Activated CD4-positive, alpha-beta T cell treated with anti-CD3 and anti-CD28 coated beads for 36 hours (primary cell): Measurements from ENCODE around the gene SPX. TPM values are rescaled to one million over a fixed set of nuclear protein-coding genes. Genes with fewer than 3 reads are reported as not detected.

Source experiments
- ATAC-seq: fragments of 200-7000 bp; cut with Tn5 transposase; one replicate; pipeline ENCODE4 v1.10.0; 2021; ENCODE audit warnings: mild to moderate bottlenecking, moderate library complexity
- CTCF ChIA-PET: fragments of 350-600 bp; sonication (Branson Sonifier 250); formaldehyde crosslinking; loops from one replicate; lab custom pipeline; 2021; ENCODE audit warnings: antibody characterized with exemption; lab: Charles Lee
- POLR2A ChIA-PET: fragments of 350-600 bp; sonication (Branson Sonifier 250); formaldehyde crosslinking; loops from one replicate; lab custom pipeline; 2021; ENCODE audit warnings: antibody characterized with exemption, inconsistent platforms; lab: Charles Lee
- DNase-seq: peaks from one replicate; pipeline ENCODE4 v3.0.0-alpha.2; 2020
- H3K27ac Mint-ChIP-seq: one replicate; pipeline ENCODE4 v1.8.0; 2021; ENCODE audit warnings: mixed read lengths
- H3K27me3 Mint-ChIP-seq: one replicate; pipeline ENCODE4 v1.8.0; 2021; ENCODE audit warnings: mixed read lengths
- H3K36me3 Mint-ChIP-seq: one replicate; pipeline ENCODE4 v1.8.0; 2021; ENCODE audit warnings: low read depth, mixed read lengths
- H3K4me1 Mint-ChIP-seq: one replicate; pipeline ENCODE4 v1.8.0; 2021; ENCODE audit warnings: mixed read lengths
- H3K4me3 Mint-ChIP-seq: one replicate; pipeline ENCODE4 v1.8.0; 2021; ENCODE audit warnings: mild to moderate bottlenecking, moderate library complexity, mixed read lengths
- H3K9me3 Mint-ChIP-seq: one replicate; pipeline ENCODE4 v1.8.0; 2021; ENCODE audit warnings: low read depth, mixed read lengths
- intact Hi-C, 2 experiments: fragments of 100-400 bp; cut with DNase I in 1 of 2; cut with micrococcal nuclease in 1 of 2; formaldehyde crosslinking; loops; one replicate each; pipeline versions ENCODE4 v1.14.2 to v1.15.1; 2022 to 2024; cut with DNase I, micrococcal nuclease
- total RNA-seq, 2 experiments: library from RNA; stranded (reverse); gene quantifications; one replicate each; pipeline ENCODE4 v1.2.3, GENCODE V29; 2021

The SPX gene
- total RNA-seq, 2 experiments from 2014 or later = 0.16 to 0.61 TPM

- no peaks in the 10 kb centered on the region for H3K9me3 Mint-ChIP-seq
- DNase-seq (no peak), ATAC-seq (no peak)
- intact Hi-C loops = no loop called here
- ChIA-PET CTCF (no interaction called here), POLR2A (no interaction called here)
- H3K27ac Mint-ChIP-seq = no peak overlapping the region
- H3K27me3 Mint-ChIP-seq = peaks cover under 1% of the 10 kb centered on the region
- H3K4me3 Mint-ChIP-seq = no peak overlapping the region
- no peaks in the 10 kb centered on the region for H3K36me3 Mint-ChIP-seq
- peaks cover 6% of the 10 kb centered on the region for H3K4me1 Mint-ChIP-seq
These were observed 12.1 kb downstream of the SPX start for GRCh38 chr12:21538061-21538653.

DNA sequence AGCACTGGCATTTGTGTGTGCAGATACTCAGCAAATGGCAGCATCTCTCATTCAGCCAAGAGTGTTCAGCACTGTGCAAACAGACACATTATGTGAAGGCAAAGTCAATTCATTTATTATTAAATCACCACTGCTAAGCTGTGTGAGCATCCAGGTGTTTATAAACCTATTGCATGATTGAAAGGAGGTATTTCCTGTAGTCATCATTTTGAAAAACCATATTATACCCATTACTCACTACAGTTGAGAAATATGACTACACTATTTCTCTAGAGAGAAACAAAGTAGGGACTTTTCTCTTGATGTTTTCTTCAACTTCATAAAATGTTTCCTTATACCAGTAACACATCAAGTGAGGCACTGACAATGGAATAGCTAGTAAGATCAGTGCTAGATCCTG, 13.7 kb downstream of the SPX start:
- intact Hi-C loops = no loop called here
- peak; percentile 90 for ATAC-seq
- POLR2A ChIA-PET = no interaction called here
- Mint-ChIP-seq H3K27ac (no peak overlapping the region), H3K4me3 (no peak overlapping the region), H3K36me3 (no peaks in the 10 kb centered on the region), H3K27me3 (peaks cover 2% of the 10 kb centered on the region), H3K9me3 (no peaks in the 10 kb centered on the region), H3K4me1 (peaks cover 6% of the 10 kb centered on the region)
- CTCF ChIA-PET = no interaction called here
- no peak for DNase-seq

- ChIA-PET POLR2A (interaction anchor here (0.6 kb wide), 1 partner anchor 20 kb away, joined by 4 read pairs; no protein-coding TSS in a partner anchor), CTCF (no interaction called here)
- ATAC-seq = no peak
- H3K27me3 Mint-ChIP-seq = peaks cover 2% of the 10 kb centered on the region
- intact Hi-C loops = no loop called here
- no peak overlapping the region for H3K27ac Mint-ChIP-seq
- no peaks in the 10 kb centered on the region for H3K9me3 Mint-ChIP-seq
- H3K4me1 Mint-ChIP-seq = peaks cover 6% of the 10 kb centered on the region
- no peak for DNase-seq
- no peak overlapping the region for H3K4me3 Mint-ChIP-seq
- H3K36me3 Mint-ChIP-seq = no peaks in the 10 kb centered on the region
These were observed 15.7 kb downstream of the SPX start for GRCh38 chr12:21541773-21542172.

DNA sequence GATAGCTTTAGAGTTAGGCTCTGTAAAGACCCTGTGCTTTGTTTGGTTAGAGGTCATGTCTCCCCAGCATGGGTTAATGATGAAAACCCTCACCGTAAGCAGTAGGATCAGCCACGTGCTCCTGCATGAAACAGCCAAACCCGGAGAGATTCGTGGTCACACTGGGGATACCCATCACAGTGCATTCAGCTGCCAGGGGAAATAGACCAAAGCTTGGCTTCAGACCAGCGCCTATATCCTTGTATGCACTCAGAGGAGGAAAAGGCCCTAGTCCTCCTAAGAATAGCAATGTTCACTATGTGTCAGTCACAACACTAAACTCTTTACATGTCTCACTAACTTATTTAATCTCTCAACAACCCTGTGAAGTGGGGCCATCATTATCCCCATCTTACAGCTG, 16.3 kb downstream of the SPX start:
- ChIA-PET POLR2A (no interaction called here), CTCF (no interaction called here)
- Mint-ChIP-seq H3K36me3 (no peaks in the 10 kb centered on the region), H3K27ac (no peak overlapping the region), H3K4me1 (peaks cover 9% of the 10 kb centered on the region), H3K27me3 (peaks cover 2% of the 10 kb centered on the region), H3K4me3 (no peak overlapping the region), H3K9me3 (no peaks in the 10 kb centered on the region)
- intact Hi-C loops = no loop called here
- DNase-seq (no peak), ATAC-seq (no peak)

GRCh38 chr12:21543151-21543550, 17.1 kb downstream of the SPX start:
- ChIA-PET POLR2A (no interaction called here), CTCF (no interaction called here)
- Mint-ChIP-seq H3K9me3 (no peaks in the 10 kb centered on the region), H3K27ac (peak overlapping the region; percentile 8), H3K4me3 (no peak overlapping the region), H3K27me3 (peaks cover 2% of the 10 kb centered on the region), H3K4me1 (peaks cover 12% of the 10 kb centered on the region), H3K36me3 (no peaks in the 10 kb centered on the region)
- ATAC-seq = no peak
- DNase-seq = no peak
- intact Hi-C loops = no loop called here

DNA sequence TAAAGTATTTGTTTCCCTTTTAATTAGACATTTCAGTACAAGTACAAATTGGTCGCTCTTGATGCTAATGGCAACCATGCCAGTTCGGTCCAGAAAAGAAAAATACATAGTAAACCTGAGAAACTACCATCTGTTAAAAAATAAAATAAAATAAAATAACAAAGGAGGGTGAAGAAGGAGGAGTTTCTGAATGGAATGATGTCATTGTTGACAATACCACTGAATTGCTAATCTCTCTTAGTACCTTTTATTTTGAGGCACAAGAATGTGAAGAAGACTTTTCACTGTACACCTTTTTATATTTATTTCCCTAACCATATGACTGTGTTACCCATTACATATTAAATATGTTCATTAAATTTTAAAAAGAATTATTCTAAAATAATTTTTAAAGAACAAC, 19.5 kb downstream of the SPX start:
- Mint-ChIP-seq H3K4me3 (no peak overlapping the region), H3K9me3 (no peaks in the 10 kb centered on the region), H3K36me3 (no peaks in the 10 kb centered on the region), H3K27ac (no peak overlapping the region), H3K4me1 (peaks cover 5% of the 10 kb centered on the region), H3K27me3 (peaks cover 2% of the 10 kb centered on the region)
- intact Hi-C loops = no loop called here
- POLR2A ChIA-PET = no interaction called here
- no peak for DNase-seq
- no peak for ATAC-seq
- CTCF ChIA-PET = interaction anchor here (1.2 to 1.5 kb wide), 2 partner anchors 10 to 135 kb away, joined by 4 to 5 read pairs; no protein-coding TSS in a partner anchor

DNA sequence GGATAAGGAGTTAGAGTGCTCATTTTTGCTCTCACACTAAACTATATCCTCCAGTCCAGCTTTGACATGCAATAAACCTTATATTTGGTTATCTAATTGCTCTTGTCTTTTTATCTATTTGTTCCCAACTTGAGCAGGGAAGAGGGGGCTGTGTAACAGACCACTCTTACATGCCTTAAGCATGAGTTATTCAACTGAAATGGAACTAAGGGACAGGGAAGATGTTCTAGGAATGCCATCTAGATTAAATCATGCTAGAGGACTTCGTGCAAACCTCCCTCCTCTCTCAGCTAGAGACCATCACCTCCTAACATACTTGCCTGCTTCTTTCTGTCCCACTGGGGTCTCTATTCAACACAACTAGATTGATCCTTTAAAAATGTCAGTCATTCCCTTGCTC, 20.6 kb downstream of the SPX start:
- Mint-ChIP-seq H3K36me3 (no peaks in the 10 kb centered on the region), H3K9me3 (no peaks in the 10 kb centered on the region), H3K27me3 (peaks cover 2% of the 10 kb centered on the region), H3K4me3 (no peak overlapping the region), H3K27ac (no peak overlapping the region), H3K4me1 (peaks cover 5% of the 10 kb centered on the region)
- DNase-seq (no peak), ATAC-seq (no peak)
- intact Hi-C loops = no loop called here
- CTCF ChIA-PET = no interaction called here
- POLR2A ChIA-PET = no interaction called here

DNA sequence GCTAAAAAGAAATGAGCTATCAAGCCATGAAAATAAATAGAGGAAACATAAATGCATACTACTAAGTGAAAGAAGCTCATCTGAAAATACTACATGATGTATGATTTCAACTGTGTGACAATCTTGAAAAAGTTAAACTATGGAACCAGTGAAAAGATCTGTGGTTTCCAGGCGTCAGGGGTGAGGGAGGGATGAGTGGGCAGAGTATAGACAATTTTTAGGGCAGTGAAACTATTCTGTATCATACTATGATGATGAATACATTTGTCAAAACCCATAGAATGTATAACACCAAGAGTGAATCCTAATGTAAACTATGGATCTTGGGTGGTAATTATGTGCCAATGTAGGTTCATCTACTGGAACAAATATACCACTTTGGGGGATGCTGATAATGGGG, 21.3 kb downstream of the SPX start:
- no peak overlapping the region for H3K4me3 Mint-ChIP-seq
- CTCF ChIA-PET = interaction anchor here (0.7 kb wide), 1 partner anchor 9 kb away, joined by 3 read pairs; no protein-coding TSS in a partner anchor
- peaks cover 2% of the 10 kb centered on the region for H3K27me3 Mint-ChIP-seq
- H3K9me3 Mint-ChIP-seq = no peaks in the 10 kb centered on the region
- ATAC-seq = peak; percentile 65
- intact Hi-C loops = no loop called here
- POLR2A ChIA-PET = no interaction called here
- H3K27ac Mint-ChIP-seq = no peak overlapping the region
- H3K36me3 Mint-ChIP-seq = no peaks in the 10 kb centered on the region
- peaks cover 5% of the 10 kb centered on the region for H3K4me1 Mint-ChIP-seq
- DNase-seq = peak; percentile 29

- DNase-seq (no peak), ATAC-seq (no peak)
- H3K9me3 Mint-ChIP-seq = no peaks in the 10 kb centered on the region
- H3K27ac Mint-ChIP-seq = no peak overlapping the region
- peaks cover 5% of the 10 kb centered on the region for H3K4me1 Mint-ChIP-seq
- no peaks in the 10 kb centered on the region for H3K27me3 Mint-ChIP-seq
- intact Hi-C loops = no loop called here
- no peaks in the 10 kb centered on the region for H3K36me3 Mint-ChIP-seq
- no peak overlapping the region for H3K4me3 Mint-ChIP-seq
- ChIA-PET CTCF (no interaction called here), POLR2A (no interaction called here)
These were observed 25.9 kb downstream of the SPX start for GRCh38 chr12:21551841-21552465.

DNA sequence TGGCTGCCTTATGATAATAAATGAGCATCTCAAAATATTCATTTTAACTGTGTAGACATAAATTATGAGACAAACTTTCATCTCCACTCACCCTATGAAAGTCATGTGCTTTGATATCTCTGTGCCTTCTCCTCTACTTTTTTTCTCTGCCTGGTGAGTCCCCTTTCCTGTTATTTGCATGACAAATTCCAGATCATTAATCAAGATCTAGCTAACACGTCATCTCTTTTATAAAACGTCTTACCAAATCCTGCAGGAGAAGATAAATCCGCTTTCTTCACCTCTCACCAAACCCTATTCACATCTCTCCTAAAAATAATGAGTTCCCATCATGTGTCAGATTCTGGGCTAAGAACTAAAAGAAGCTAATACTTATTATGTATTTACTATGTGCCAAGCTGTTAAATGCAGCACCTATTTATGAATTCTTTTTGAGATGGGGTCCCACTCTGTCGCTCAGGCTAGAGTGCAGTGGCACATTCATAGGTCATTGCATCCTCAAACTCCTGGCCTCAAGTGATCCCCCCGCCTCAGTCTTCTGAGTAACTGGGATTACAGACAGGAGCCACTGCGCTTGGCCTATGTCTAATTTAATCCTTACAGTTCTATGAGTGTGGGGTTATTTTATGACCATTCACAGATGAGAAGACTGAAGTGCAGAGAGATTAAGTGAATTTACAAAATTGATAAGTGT, 26.7 kb downstream of the SPX start:
- ChIA-PET CTCF (no interaction called here), POLR2A (no interaction called here)
- Mint-ChIP-seq H3K9me3 (no peaks in the 10 kb centered on the region), H3K27ac (no peak overlapping the region), H3K36me3 (no peaks in the 10 kb centered on the region), H3K4me1 (no peaks in the 10 kb centered on the region), H3K4me3 (no peak overlapping the region), H3K27me3 (no peaks in the 10 kb centered on the region)
- DNase-seq = no peak
- ATAC-seq = no peak
- intact Hi-C loops = no loop called here

DNA sequence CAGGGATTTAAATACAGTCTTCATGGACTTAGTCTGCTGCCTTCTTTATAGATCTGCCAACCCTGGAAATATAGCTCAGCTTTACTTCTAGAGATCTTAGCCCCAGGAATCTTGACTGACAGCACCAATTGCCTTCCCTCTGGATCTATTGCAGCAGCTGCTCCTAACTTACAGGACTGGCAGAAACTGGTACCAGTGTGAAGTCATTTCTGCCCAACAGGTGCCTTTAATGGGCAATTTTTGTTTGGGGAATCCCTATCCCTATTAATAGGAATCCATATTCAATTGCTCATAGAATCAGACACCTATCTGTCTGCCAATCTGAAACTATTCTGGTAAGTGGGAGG, 27.2 kb downstream of the SPX start:
- no peaks in the 10 kb centered on the region for H3K9me3 Mint-ChIP-seq
- no peak overlapping the region for H3K27ac Mint-ChIP-seq
- POLR2A ChIA-PET = no interaction called here
- ATAC-seq (no peak), DNase-seq (no peak)
- H3K27me3 Mint-ChIP-seq = peaks cover 2% of the 10 kb centered on the region
- no peak overlapping the region for H3K4me3 Mint-ChIP-seq
- CTCF ChIA-PET = no interaction called here
- no peaks in the 10 kb centered on the region for H3K4me1 Mint-ChIP-seq
- H3K36me3 Mint-ChIP-seq = no peaks in the 10 kb centered on the region
- intact Hi-C loops = no loop called here

GRCh38 chr12:21558100-21558679, 32.1 kb downstream of the SPX start:
- Mint-ChIP-seq H3K4me1 (peaks cover 11% of the 10 kb centered on the region), H3K9me3 (no peaks in the 10 kb centered on the region), H3K4me3 (no peak overlapping the region), H3K36me3 (no peaks in the 10 kb centered on the region), H3K27ac (no peak overlapping the region), H3K27me3 (peaks cover 2% of the 10 kb centered on the region)
- intact Hi-C loops = no loop called here
- ChIA-PET POLR2A (no interaction called here), CTCF (interaction anchor here (2.0 kb wide), 1 partner anchor 122 kb away, joined by 5 read pairs; no protein-coding TSS in a partner anchor)
- DNase-seq (no peak), ATAC-seq (no peak)
